ENCODE measurements around the gene MARCHF3.

DNA sequence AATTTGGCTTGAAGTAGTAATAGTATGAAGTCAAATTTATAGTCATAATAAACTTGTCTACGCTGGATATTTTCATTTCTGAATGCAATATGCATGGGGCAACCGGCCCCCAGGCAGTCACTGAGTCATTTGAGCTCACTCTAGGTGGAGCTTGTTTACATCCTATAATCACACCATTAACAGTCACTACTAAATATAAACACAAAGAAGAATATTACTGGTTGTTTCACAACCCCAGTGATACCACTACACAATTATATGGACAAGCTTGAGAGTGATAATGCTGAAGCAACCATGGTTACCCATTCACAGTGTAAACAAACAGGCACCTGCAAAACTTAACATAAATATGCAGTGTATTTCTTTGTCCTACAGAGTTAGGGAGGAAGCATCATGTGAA is 68.7 kb downstream of the MARCHF3 start:
- no peak for TF ChIP-seq POLR2AphosphoS5 (IDR thresholded peaks at IDR 0.05; ENCODE audit: borderline replicate concordance, low read depth, low read length)
- TF ChIP-seq EZH2 (IDR thresholded peaks at IDR 0.05) = no peak
- no peak for TF ChIP-seq FOXP2 (optimal IDR thresholded peaks at IDR 0.05; ENCODE audit: control extremely low read depth, extremely low read length, insufficient read depth)

Data from SK-N-MC (cell line).